HG03558 (cell line): ENCODE data around the gene CA5A.
"Not testable (repeated sequence)": the region's sequence is repeated elsewhere in the genome, so short reads cannot be mapped to it uniquely, and the experiment has no call there.

ENCODE experiments used
- ATAC-seq: cut with Tn5 transposase; IDR thresholded peaks from one replicate; pipeline ENCODE4 v1.9.1; 2021; ENCODE audit warnings: moderate number of reproducible peaks; ENCODE audit not compliant: unreplicated experiment; ENCODE audit errors: extremely low read depth

CA5A gene

GRCh38 chr16:87949071-87949744 is 12.9 kb upstream of the CA5A start:
- ATAC-seq = no peak

GRCh38 chr16:87948735-87949070 is 12.4 kb upstream of the CA5A start:
- no peak for ATAC-seq

DNA sequence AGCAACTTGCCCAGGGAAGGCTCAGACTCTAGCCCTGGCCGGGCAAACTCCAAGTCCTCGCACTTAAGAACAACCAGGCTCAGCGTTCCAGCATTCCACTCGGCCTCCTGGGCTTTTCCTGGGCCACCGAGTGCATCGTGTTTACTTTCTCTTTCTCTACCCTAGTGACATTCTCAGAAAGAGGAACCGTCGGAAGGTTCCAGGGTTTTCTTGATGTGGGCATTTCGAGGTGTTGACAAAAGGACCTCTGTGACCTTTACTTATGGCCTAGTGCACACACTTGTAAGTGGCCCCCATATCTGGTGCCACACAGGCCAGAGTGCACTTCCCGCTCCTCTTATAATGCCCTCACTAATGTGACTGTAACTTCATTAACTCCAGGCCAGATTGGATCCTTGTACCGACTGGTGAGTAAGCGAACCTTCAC is 11.8 kb upstream of the CA5A start:
- ATAC-seq = no peak

DNA sequence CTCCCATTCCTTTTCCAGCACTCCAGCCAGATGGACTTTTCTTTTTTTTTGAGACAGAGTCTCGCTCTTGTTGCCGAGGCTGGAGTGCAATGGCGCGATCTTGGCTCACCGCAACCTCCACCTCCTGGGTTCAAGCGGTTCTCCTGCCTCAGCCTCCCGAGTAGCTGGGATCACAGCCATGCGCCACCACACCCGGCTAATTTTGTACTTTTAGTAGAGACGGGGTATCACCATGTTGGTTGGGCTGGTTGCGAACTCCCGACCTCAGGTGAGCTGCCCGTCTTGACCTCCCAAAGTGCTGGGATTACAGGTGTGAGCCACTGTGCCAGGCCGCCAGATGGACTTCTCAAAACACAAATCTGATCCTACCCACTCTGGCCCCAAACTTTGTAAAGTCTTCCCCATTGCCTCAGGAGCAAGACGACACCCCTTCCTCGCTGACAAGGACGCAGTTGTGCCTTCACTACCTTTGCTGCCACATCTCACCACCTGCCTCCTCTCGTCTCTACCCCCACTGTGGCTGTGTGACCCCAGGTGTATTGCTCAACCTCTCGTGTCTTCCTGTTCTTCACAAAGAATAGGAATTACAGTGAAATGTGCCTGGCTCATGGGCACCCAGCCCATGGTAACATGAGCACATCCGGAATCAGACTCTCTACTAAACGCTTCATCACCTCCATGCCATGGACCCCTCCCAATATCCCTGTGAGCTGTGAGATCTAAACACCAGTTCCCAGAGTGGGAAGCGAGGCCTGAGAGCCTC is 11.2 kb upstream of the CA5A start:
- no peak for ATAC-seq

GRCh38 chr16:87946596-87947347 is 10.4 kb upstream of the CA5A start:
- no peak for ATAC-seq

- ATAC-seq = no peak
Observed at GRCh38 chr16:87945351-87946042, 9.2 kb upstream of the CA5A start.

DNA sequence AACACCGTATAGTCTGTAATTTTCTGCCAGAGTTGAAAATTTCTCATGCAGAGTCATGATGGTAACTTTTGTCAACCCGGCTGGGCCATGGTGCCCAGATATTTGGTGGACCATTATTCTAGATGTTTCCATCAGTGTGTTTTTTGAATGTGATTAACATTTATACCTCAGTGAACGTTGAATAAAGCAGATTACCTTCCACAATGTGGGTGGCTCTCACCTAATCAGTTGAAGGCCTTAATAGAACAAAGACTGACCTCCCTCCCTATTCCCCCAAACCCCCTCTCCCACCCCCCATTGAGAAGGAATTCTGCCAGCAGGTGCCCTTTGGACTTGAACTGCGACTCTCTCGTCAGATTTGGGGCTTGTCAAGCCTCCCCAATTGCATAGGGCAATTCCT is 6.4 kb upstream of the CA5A start:
- no peak for ATAC-seq

DNA sequence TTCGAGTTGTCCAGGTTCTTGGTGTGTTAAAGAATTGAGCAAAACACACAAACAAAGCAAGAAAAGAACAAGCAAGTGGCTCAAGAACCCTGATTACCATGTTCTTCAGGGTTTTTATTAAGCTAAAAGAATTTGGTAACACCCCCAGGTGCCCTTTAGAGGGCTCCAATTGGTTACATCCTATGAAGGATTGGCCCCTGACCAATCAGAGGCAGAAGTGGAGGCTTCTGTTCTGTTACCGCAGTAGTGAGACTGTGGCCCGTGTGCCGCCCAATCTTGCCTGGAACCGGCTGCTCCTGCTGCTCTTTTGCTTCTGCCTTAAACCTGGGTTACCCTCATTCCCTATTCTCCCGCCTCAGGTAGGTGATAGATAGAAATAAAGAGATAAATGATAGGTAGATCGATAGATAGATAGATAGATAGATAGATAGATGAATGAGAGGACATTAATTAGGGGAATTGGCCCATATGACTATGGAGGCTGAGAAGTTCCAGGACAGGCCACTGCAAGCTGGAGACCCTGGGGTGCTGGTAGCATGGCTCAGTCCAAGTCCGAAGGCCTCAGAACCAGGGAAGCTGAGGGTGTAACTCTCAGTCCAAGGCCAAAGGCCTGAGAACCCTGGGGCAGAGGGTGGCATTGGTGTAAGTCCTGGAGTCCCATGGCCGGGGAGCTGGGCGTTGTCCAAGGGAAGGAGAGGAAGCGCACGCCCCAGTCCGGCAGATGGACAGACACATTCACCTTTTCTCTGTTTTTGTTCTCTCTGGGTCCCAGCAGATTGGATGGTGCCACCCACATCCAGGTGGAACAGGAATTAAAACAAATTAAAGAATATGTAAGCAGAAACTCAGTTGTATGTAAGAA is 3.5 kb upstream of the CA5A start:
- ATAC-seq = no peak

- no peak for ATAC-seq
Observed at GRCh38 chr16:87938412-87938949, 2.2 kb upstream of the CA5A start.

DNA sequence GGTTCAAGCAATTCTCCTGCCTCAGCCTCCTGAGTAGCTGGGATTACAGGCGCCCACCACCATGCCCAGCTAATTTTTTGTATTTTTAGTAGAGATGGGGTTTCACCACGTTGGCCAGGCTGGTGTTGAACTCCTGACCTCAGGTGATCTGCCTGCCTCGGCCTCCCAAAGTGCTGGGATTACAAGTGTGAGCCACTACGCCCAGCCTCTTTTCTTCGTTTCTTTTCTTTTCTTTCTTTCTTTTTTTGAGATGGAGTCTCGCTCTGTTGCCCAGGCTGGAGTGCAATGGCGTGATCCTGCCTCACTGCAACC is 858 bp upstream of the CA5A start:
- ATAC-seq = not testable (repeated sequence)

GRCh38 chr16:87936016-87936374 is 334 bp downstream of the CA5A start:
- not testable (repeated sequence) for ATAC-seq

GRCh38 chr16:87934752-87935425 is 1.4 kb downstream of the CA5A start:
- not testable (repeated sequence) for ATAC-seq

- ATAC-seq = no peak
Observed at GRCh38 chr16:87933140-87933495, 3.2 kb downstream of the CA5A start.

- not testable (repeated sequence) for ATAC-seq
Observed at GRCh38 chr16:87932475-87933139, 3.7 kb downstream of the CA5A start.

GRCh38 chr16:87931504-87931903 is 4.8 kb downstream of the CA5A start:
- ATAC-seq = no peak

DNA sequence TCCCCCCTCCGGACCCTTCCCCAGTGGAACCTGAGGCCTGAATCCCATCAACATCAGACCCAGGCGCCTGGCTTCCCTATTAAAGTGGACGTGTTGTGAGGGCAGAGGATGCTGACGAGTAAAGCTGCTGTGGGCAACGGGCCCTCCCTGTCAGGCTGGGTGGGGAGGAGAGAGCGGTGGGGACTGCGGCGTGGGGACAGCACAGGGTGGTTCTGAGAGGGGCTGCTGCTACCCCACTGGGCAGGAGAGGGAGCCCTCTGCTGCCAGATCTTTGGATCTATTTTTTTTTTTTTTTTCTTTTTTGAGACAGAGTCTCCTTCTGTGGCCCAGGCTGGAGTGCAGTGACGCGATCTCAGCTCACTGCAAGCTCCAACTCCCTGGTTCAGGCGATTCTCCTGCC is 5.9 kb downstream of the CA5A start:
- ATAC-seq = no peak

GRCh38 chr16:87929986-87930385 is 6.3 kb downstream of the CA5A start:
- no peak for ATAC-seq

- no peak for ATAC-seq
Observed at GRCh38 chr16:87927195-87927562, 9.2 kb downstream of the CA5A start.
